HEK293 (cell line): Measurements from ENCODE around the gene RPS6KA5.

Experiments
- CTCF ChIA-PET: fragments of 350-600 bp; formaldehyde crosslinking; extraction: SDS; loops from one replicate; lab custom pipeline; 2021; ENCODE audit warnings: antibody characterized with exemption; lab: Yijun Ruan, JAX
- POLR2A ChIA-PET: fragments of 300-600 bp; formaldehyde crosslinking; extraction: SDS; loops from one replicate; lab custom pipeline; 2020; ENCODE audit warnings: antibody characterized with exemption, inconsistent platforms; lab: Yijun Ruan, JAX
- H3K27ac ChIP-seq: fragments of 200-500 bp; sonication (Bioruptor generic); 2 replicates; pipeline ENCODE4 v1.5.1; 2014; ENCODE audit warnings: low read depth, low read length, control low read depth, inconsistent platforms; ENCODE audit errors: extremely low read depth
- H3K36me3 ChIP-seq, 2 experiments: fragments of 200-500 bp in 1 of 2; sonication (Bioruptor generic) in 1 of 2; 1 replicate in 1 of 2; 2 replicates in 1 of 2; pipeline ENCODE4 v1.5.1; 2014 to 2017; ENCODE audit warnings: inconsistent platforms in 2 of 2, low read length in 2 of 2; ENCODE audit not compliant: control insufficient read depth in 2 of 2, insufficient read depth in 1 of 2
- H3K4me1 ChIP-seq: fragments of 200-500 bp; sonication (Bioruptor generic); 2 replicates; pipeline ENCODE4 v1.5.1; 2014; ENCODE audit warnings: mild to moderate bottlenecking, low read length, inconsistent platforms; ENCODE audit not compliant: control insufficient read depth, insufficient read depth
- H3K4me3 ChIP-seq: 2 replicates; pipeline ENCODE4 v1.5.1; 2011; ENCODE audit warnings: low read depth, mild to moderate bottlenecking, control low read depth, low read length, moderate library complexity
- H3K9me3 ChIP-seq: fragments of 200-500 bp; sonication (Bioruptor generic); 2 replicates; pipeline ENCODE4 v1.5.1; 2014; ENCODE audit warnings: low read depth, low read length, inconsistent platforms; ENCODE audit not compliant: control insufficient read depth, insufficient read depth
- GLIS1 ChIP-seq: fragments of 450-650 bp; formaldehyde crosslinking; IDR thresholded peaks from 2 replicates; pipeline ENCODE4 v1.5.1; 2016; ENCODE audit warnings: missing biosample characterization, missing genetic modification characterization
- KLF1 ChIP-seq: fragments of 450-650 bp; formaldehyde crosslinking; IDR thresholded peaks from 2 replicates; pipeline ENCODE4 v1.5.1; 2016; ENCODE audit warnings: missing biosample characterization, missing genetic modification characterization
- ZFP69B ChIP-seq: fragments of 450-650 bp; formaldehyde crosslinking; IDR thresholded peaks from 2 replicates; pipeline ENCODE4 v1.5.1; 2016; ENCODE audit warnings: missing biosample characterization, missing genetic modification characterization
- ZNF148 ChIP-seq: fragments of 450-650 bp; formaldehyde crosslinking; IDR thresholded peaks from 2 replicates; pipeline ENCODE4 v1.5.0; 2017; ENCODE audit warnings: missing biosample characterization, missing genetic modification characterization, borderline replicate concordance
- ZNF16 ChIP-seq: fragments of 450-650 bp; formaldehyde crosslinking; IDR thresholded peaks from 2 replicates; pipeline ENCODE4 v1.5.1; 2016; ENCODE audit warnings: low read depth, missing biosample characterization, missing genetic modification characterization
- ZNF214 ChIP-seq: fragments of 450-650 bp; formaldehyde crosslinking; IDR thresholded peaks from 2 replicates; pipeline ENCODE4 v1.5.1; 2017; ENCODE audit warnings: missing biosample characterization, mild to moderate bottlenecking, missing genetic modification characterization, borderline replicate concordance
- ZNF266 ChIP-seq: fragments of 450-650 bp; formaldehyde crosslinking; IDR thresholded peaks from 2 replicates; pipeline ENCODE4 v1.5.1; 2016; ENCODE audit warnings: missing biosample characterization, missing genetic modification characterization, low read depth
- ZNF335 ChIP-seq: fragments of 450-650 bp; formaldehyde crosslinking; conservative IDR thresholded peaks from 2 replicates; pipeline ENCODE4 v1.5.1; 2016; ENCODE audit warnings: missing biosample characterization, missing genetic modification characterization
- ZNF37A ChIP-seq: fragments of 450-650 bp; IDR thresholded peaks from 2 replicates; pipeline ENCODE4 v1.5.1; 2018; ENCODE audit warnings: missing biosample characterization, missing genetic modification characterization
- ZNF404 ChIP-seq: fragments of 450-650 bp; formaldehyde crosslinking; IDR thresholded peaks from 2 replicates; pipeline ENCODE4 v1.5.1; 2017; ENCODE audit warnings: missing biosample characterization, missing genetic modification characterization
- ZNF473 ChIP-seq: fragments of 450-650 bp; formaldehyde crosslinking; IDR thresholded peaks from 2 replicates; pipeline ENCODE4 v1.5.1; 2017; ENCODE audit warnings: missing biosample characterization, missing genetic modification characterization
- ZNF513 ChIP-seq: fragments of 450-650 bp; IDR thresholded peaks from 2 replicates; pipeline ENCODE4 v1.5.1; 2018; ENCODE audit warnings: missing biosample characterization, missing genetic modification characterization
- ZNF544 ChIP-seq: fragments of 450-650 bp; formaldehyde crosslinking; IDR thresholded peaks from 2 replicates; pipeline ENCODE4 v1.5.0; 2017; ENCODE audit warnings: missing biosample characterization, missing genetic modification characterization
- ZNF548 ChIP-seq: fragments of 450-650 bp; formaldehyde crosslinking; IDR thresholded peaks from 2 replicates; pipeline ENCODE4 v1.5.1; 2016; ENCODE audit warnings: missing biosample characterization, missing genetic modification characterization
- ZNF645 ChIP-seq: fragments of 450-650 bp; formaldehyde crosslinking; IDR thresholded peaks from 2 replicates; pipeline ENCODE4; 2016; ENCODE audit warnings: missing biosample characterization, missing genetic modification characterization
- ZNF658 ChIP-seq: fragments of 450-650 bp; formaldehyde crosslinking; IDR thresholded peaks from 2 replicates; pipeline ENCODE4; 2016; ENCODE audit warnings: missing biosample characterization, missing genetic modification characterization
- ZSCAN30 ChIP-seq: fragments of 450-650 bp; IDR thresholded peaks from 2 replicates; pipeline ENCODE4 v1.5.1; 2018; ENCODE audit warnings: missing biosample characterization, mild to moderate bottlenecking, missing genetic modification characterization, moderate library complexity
- ZXDB ChIP-seq: fragments of 450-650 bp; formaldehyde crosslinking; IDR thresholded peaks from 2 replicates; pipeline ENCODE4 v1.5.1; 2016; ENCODE audit warnings: missing biosample characterization, missing genetic modification characterization

The RPS6KA5 gene

GRCh38 chr14:90853116-90853515 lies 207.3 kb downstream of the RPS6KA5 start:
- no peak for TF ChIP-seq ZNF473 (tag by site-specific recombination)
- no peak for TF ChIP-seq ZNF37A
- TF ChIP-seq ZNF658 (tag by site-specific recombination), result no peak
- TF ChIP-seq ZNF548, result no peak
- no peak for TF ChIP-seq KLF1
- no peak for TF ChIP-seq ZNF513 (tag by site-specific recombination)
- TF ChIP-seq ZNF544 (tag by site-specific recombination), result no peak
- no peak for TF ChIP-seq ZNF148 (tag by site-specific recombination)
- no peak for TF ChIP-seq ZXDB (tag by site-specific recombination)
- no peak for TF ChIP-seq ZSCAN30 (tag by site-specific recombination)
- no peak for TF ChIP-seq ZNF645 (tag by site-specific recombination)
- no peak for TF ChIP-seq ZNF16
- ChIA-PET CTCF (no interaction called here), POLR2A (no interaction called here)
- Histone ChIP-seq H3K9me3 (no peaks in the 10 kb centered on the region), H3K4me3 (no peak overlapping the region), H3K27ac (no peak overlapping the region), H3K36me3 (no peaks in the 10 kb centered on the region), H3K4me1 (peaks cover 7% of the 10 kb centered on the region)

- no peak for TF ChIP-seq GLIS1 (tag by site-specific recombination)
- 0 out of 2 replicates have a peak, but pooled peaks have one; percentile 1 for TF ChIP-seq ZNF335
- TF ChIP-seq ZNF266 (tag by site-specific recombination), result no peak
- TF ChIP-seq ZFP69B (tag by site-specific recombination), result no peak
- TF ChIP-seq ZNF404 (tag by site-specific recombination), result no peak
- no peak for TF ChIP-seq ZNF214 (tag by site-specific recombination)
- TF ChIP-seq, all 188 proteins: peak for 1
- POLR2A ChIA-PET, result no interaction called here
- H3K9me3 ChIP-seq, result no peaks in the 10 kb centered on the region
These were observed 209.0 kb downstream of the RPS6KA5 start for GRCh38 chr14:90851327-90852036.

More at GRCh38 chr14:90851327-90852036, 209.0 kb downstream of the RPS6KA5 start:
- H3K4me1 ChIP-seq, result peaks cover 5% of the 10 kb centered on the region; the same call in 1 of the 2 replicates
- H3K36me3 ChIP-seq, result no peaks in the 10 kb centered on the region
- CTCF ChIA-PET, result interaction anchor here (0.7 kb wide), 1 partner anchor 92 kb away, joined by 4 read pairs; no protein-coding TSS in a partner anchor
- H3K4me3 ChIP-seq, result no peak overlapping the region
- H3K27ac ChIP-seq, result no peak overlapping the region
